Lower leg skin (tissue), 3 donors: ENCODE data around the gene SCAI.

ENCODE experiments used
- CTCF ChIP-seq, 3 donors: fragments of 450-650 bp; IDR thresholded peaks; one replicate each; pipeline ENCODE4 v1.5.1; 2016; ENCODE audit warnings: antibody characterized with exemption in 3 of 3, mild to moderate bottlenecking in 3 of 3, moderate library complexity in 2 of 3
- POLR2A ChIP-seq, 2 donors: fragments of 450-650 bp; IDR thresholded peaks; one replicate each; pipeline ENCODE4 v1.6.1; 2016 to 2017; ENCODE audit warnings: antibody characterized with exemption in 2 of 2, mild to moderate bottlenecking in 1 of 2, moderate library complexity in 1 of 2

- TF ChIP-seq CTCF (IDR thresholded peaks at IDR 0.05) (no peak), POLR2A (IDR thresholded peaks at IDR 0.05) (no peak)
Observed at GRCh38 chr9:125043631-125044030, 99.7 kb downstream of the SCAI start.
